GM12892 (cell line): ENCODE results near the gene DUSP15.

Experiments used
- POLR2A ChIP-seq: IDR thresholded peaks from 2 replicates; pipeline ENCODE4 v1.6.1; 2011; ENCODE audit warnings: low read depth, low read length, control low read depth
- POLR2AphosphoS5 ChIP-seq: IDR thresholded peaks from 2 replicates; pipeline ENCODE4 v1.6.1; 2011; ENCODE audit warnings: low read depth, low read length, control low read depth
- TAF1 ChIP-seq: IDR thresholded peaks from 2 replicates; pipeline ENCODE4 v1.6.1; 2011; ENCODE audit warnings: low read depth, mild to moderate bottlenecking, control low read depth, low read length, borderline replicate concordance

DNA sequence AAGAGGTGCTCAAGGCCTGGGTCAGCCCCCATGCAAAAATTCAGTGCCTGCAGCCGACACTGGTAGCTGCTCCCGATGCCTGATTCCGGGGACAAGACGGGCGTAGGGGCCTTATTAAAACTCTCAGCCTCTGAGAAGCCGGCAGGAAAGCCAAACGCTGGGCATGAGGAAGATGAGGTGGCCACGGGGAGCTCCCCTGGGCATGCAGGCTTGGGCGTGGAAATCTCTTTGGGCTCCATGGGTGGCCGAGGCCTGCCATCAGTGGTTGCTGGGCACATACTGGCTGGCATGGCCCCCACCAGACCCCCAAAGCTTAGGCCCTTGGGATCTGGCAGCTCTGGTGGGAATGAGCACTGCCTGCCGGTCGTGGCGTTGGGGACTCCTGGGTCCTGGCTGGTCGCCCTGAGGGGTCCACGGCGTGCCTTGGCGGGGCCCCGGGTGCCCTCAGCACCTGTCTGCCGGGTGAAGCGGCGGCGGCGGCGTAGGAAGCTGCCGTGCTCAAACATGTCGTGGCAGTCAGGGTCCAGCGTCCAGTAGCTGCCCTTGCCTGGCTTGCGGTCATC lies 25.5 kb downstream of the DUSP15 start:
- TF ChIP-seq POLR2A (no peak), POLR2AphosphoS5 (no peak), TAF1 (no peak)
